HG03045 (cell line): Measurements from ENCODE around the gene ZNF490.

ENCODE experiments used
- ATAC-seq: cut with Tn5 transposase; IDR thresholded peaks from one replicate; pipeline ENCODE4 v1.9.1; 2021; ENCODE audit warnings: mild to moderate bottlenecking, moderate library complexity; ENCODE audit not compliant: unreplicated experiment

Gene ZNF490

GRCh38 chr19:12546068-12546467 lies 64.5 kb downstream of the ZNF490 start:
- no peak for ATAC-seq

- no peak for ATAC-seq
Measured at GRCh38 chr19:12545267-12545666, 65.3 kb downstream of the ZNF490 start.

GRCh38 chr19:12544401-12544876 lies 66.2 kb downstream of the ZNF490 start:
- no peak for ATAC-seq

GRCh38 chr19:12543855-12544254 lies 66.8 kb downstream of the ZNF490 start:
- no peak for ATAC-seq
